Measurements from ENCODE around the gene PTPRN. TPM values are rescaled to one million over a fixed set of nuclear protein-coding genes. Genes with fewer than 3 reads are reported as not detected.

The PTPRN gene
- total and polyA plus RNA-seq, 2 of the 4 experiments (the other 2 are of a cell fraction): 5.2 to 22.0 TPM

GRCh38 chr2:219302412-219302968, 6.7 kb downstream of the PTPRN start:
- Histone ChIP-seq H3K4me3 (ENCODE audit: insufficient read depth, low read depth, low read length) (no peak overlapping the region), H2AK9ac (replicated peaks; ENCODE audit: low read depth, low read length, poor library complexity) (no peak overlapping the region), H3K9me1 (ENCODE audit: insufficient read depth, low read length) (no peaks in the 10 kb centered on the region), H4K8ac (ENCODE audit: low read depth in 2 of 2, low read length in 2 of 2) (no peak overlapping the region), H3K27me3 (ENCODE audit: control insufficient read depth, insufficient read depth, low read length) (no peaks in the 10 kb centered on the region), H3K56ac (ENCODE audit: extremely low read depth, insufficient read depth, low read length) (no peak overlapping the region), H2AFZ (replicated peaks; ENCODE audit: low read length, poor library complexity) (no peak overlapping the region), H4K5ac (ENCODE audit: low read depth, low read length) (no peak overlapping the region), H3K14ac (replicated peaks; ENCODE audit: low read depth, low read length) (no peak overlapping the region), H2BK5ac (ENCODE audit: low read depth, low read length, poor library complexity, severe bottlenecking) (no peak overlapping the region), H2BK15ac (ENCODE audit: low read depth, low read length) (no peak overlapping the region), H4K91ac (ENCODE audit: insufficient read depth, low read depth, low read length) (no peak overlapping the region), H2BK20ac (ENCODE audit: low read depth, low read length) (no peak overlapping the region), H3K23ac (ENCODE audit: low read depth, low read length) (no peak overlapping the region), H3K9me3 (ENCODE audit: control insufficient read depth, insufficient read depth, low read length) (no peaks in the 10 kb centered on the region), H2BK120ac (ENCODE audit: low read depth, low read length) (no peak overlapping the region), H4K20me1 (ENCODE audit: insufficient read depth, low read length) (no peaks in the 10 kb centered on the region), H3K36me3 (ENCODE audit: control insufficient read depth, insufficient read depth, low read length) (peaks cover 4% of the 10 kb centered on the region), H3K27ac (ENCODE audit: insufficient read depth, low read length) (no peak overlapping the region), H3K79me1 (ENCODE audit: low read depth in 1 of 2, low read length in 2 of 2) (no peaks in the 10 kb centered on the region), H3K9ac (ENCODE audit: low read depth, low read length) (no peak overlapping the region), H3K18ac (ENCODE audit: low read depth, low read length) (no peak overlapping the region), H2AK5ac (ENCODE audit: low read depth, low read length) (no peak overlapping the region), H3K4ac (ENCODE audit: low read depth, low read length) (no peak overlapping the region), H3K4me2 (ENCODE audit: low read depth, low read length) (no peak overlapping the region), H3K4me1 (ENCODE audit: control insufficient read depth, insufficient read depth, low read length) (peaks cover 2% of the 10 kb centered on the region; the same call in 1 of the 2 replicates)
- WGBS, 2 experiments (ENCODE audit: extremely low coverage in 2 of 2, insufficient read length in 1 of 2): 77% methylated on average over 4 of the region's 11 CpGs; no CpG with 5 or more reads in 1 of the 2 experiments
- in situ Hi-C loops (cut with MboI; ENCODE audit: low sequenced_read_pairs): no loop called here
- ChIA-PET CTCF (no interaction called here), POLR2A (ENCODE audit: unreplicated experiment) (no interaction called here)
- intact Hi-C loops (cut with micrococcal nuclease): no loop called here
- DNase-seq: no peak
- BruUV-seq (replicated peaks): no TSS peak
- dilution Hi-C loops (cut with HindIII; ENCODE audit: low sequenced_read_pairs, unreplicated experiment): no loop called here
- no peak for TF ChIP-seq RAD21 (IDR thresholded peaks at IDR 0.05; ENCODE audit: low read length)
- no peak for TF ChIP-seq MAZ (IDR thresholded peaks at IDR 0.05; ENCODE audit: borderline replicate concordance, low read depth, low read length)
- no peak for TF ChIP-seq ELK1 (IDR thresholded peaks at IDR 0.05; ENCODE audit: borderline replicate concordance, low read depth, low read length)
- TF ChIP-seq FOS (IDR thresholded peaks at IDR 0.05; ENCODE audit: low read depth, low read length): no peak
- TF ChIP-seq RFX5 (IDR thresholded peaks at IDR 0.05; ENCODE audit: low read depth, low read length): no peak
- TF ChIP-seq MAFK (IDR thresholded peaks at IDR 0.05; ENCODE audit: low read depth, low read length): no peak
- TF ChIP-seq BHLHE40 (IDR thresholded peaks at IDR 0.05; ENCODE audit: low read depth, low read length): no peak
- no peak for TF ChIP-seq CEBPB (IDR thresholded peaks at IDR 0.05; ENCODE audit: low read depth, low read length)
- TF ChIP-seq CHD1 (IDR thresholded peaks at IDR 0.05; ENCODE audit: low read depth, low read length): no peak
- no peak for TF ChIP-seq RCOR1 (IDR thresholded peaks at IDR 0.05; ENCODE audit: insufficient replicate concordance, low read length)
- no peak for TF ChIP-seq POLR2A (IDR thresholded peaks at IDR 0.05; ENCODE audit: low read depth, low read length)
- TF ChIP-seq MXI1 (IDR thresholded peaks at IDR 0.05; ENCODE audit: borderline replicate concordance, low read depth, low read length): no peak
- no peak for TF ChIP-seq CTCF (conservative IDR thresholded peaks at IDR 0.05; ENCODE audit: low read depth, low read length)
- TF ChIP-seq SMC3 (IDR thresholded peaks at IDR 0.05; ENCODE audit: low read depth, low read length): no peak
- no peak for TF ChIP-seq NFE2L2 (IDR thresholded peaks at IDR 0.05; ENCODE audit: low read depth, low read length)
- TF ChIP-seq USF2 (IDR thresholded peaks at IDR 0.05; ENCODE audit: low read depth, low read length): no peak
- no peak for ATAC-seq (ENCODE audit: low read depth)
